ENCODE measurements around the gene CLDN10. TPM values are rescaled to one million over a fixed set of nuclear protein-coding genes. Genes with fewer than 3 reads are reported as not detected.

Gene CLDN10
- polyA plus RNA-seq, 1 donor, result 0.49 TPM

Other genes with a start within 250 kb of the CLDN10 start
- 16.9 TPM for gene DZIP1, start 92.0 kb downstream of the CLDN10 start, polyA plus RNA-seq
- gene DNAJC3, start 124.4 kb downstream of the CLDN10 start, polyA plus RNA-seq, result 38.8 TPM